ENCODE measurements around the gene FKBP2.

Gene FKBP2

GRCh38 chr11:64249563-64250414 lies 8.9 kb downstream of the FKBP2 start:
- no peak for DNase-seq (ENCODE audit: low read depth)

GRCh38 chr11:64250415-64251015 lies 9.6 kb downstream of the FKBP2 start:
- DNase-seq (ENCODE audit: low read depth) = no peak

GRCh38 chr11:64251016-64251752 lies 10.3 kb downstream of the FKBP2 start, which contains the start of gene PLCB3:
Gene PLCB3, plus strand, starts transcription at chr11:64251530. Its CDS starts 120 bp downstream, at chr11:64251650.
- DNase-seq (ENCODE audit: low read depth) = peak; percentile 51

GRCh38 chr11:64251753-64252002 lies 10.8 kb downstream of the FKBP2 start:
- no peak for DNase-seq (ENCODE audit: low read depth)

GRCh38 chr11:64252003-64252872 lies 11.3 kb downstream of the FKBP2 start:
- no peak for DNase-seq (ENCODE audit: low read depth)

GRCh38 chr11:64253043-64253442 lies 12.1 kb downstream of the FKBP2 start:
- no peak for DNase-seq (ENCODE audit: low read depth)

GRCh38 chr11:64253481-64253880 lies 12.6 kb downstream of the FKBP2 start:
- no peak for DNase-seq (ENCODE audit: low read depth)

- no peak for DNase-seq (ENCODE audit: low read depth)
Observed at GRCh38 chr11:64254326-64254725, 13.4 kb downstream of the FKBP2 start.

GRCh38 chr11:64255135-64256128 lies 14.5 kb downstream of the FKBP2 start:
- no peak for DNase-seq (ENCODE audit: low read depth)

- no peak for DNase-seq (ENCODE audit: low read depth)
Observed at GRCh38 chr11:64256300-64256699, 15.4 kb downstream of the FKBP2 start.

GRCh38 chr11:64258356-64258755 lies 17.5 kb downstream of the FKBP2 start:
- DNase-seq (ENCODE audit: low read depth) = no peak

- DNase-seq (ENCODE audit: low read depth) = no peak
Observed at GRCh38 chr11:64258946-64259532, 18.1 kb downstream of the FKBP2 start.

GRCh38 chr11:64259533-64260067 lies 18.7 kb downstream of the FKBP2 start:
- DNase-seq (ENCODE audit: low read depth) = no peak

- DNase-seq (ENCODE audit: low read depth) = no peak
Observed at GRCh38 chr11:64260147-64260708, 19.3 kb downstream of the FKBP2 start.

- no peak for DNase-seq (ENCODE audit: low read depth)
Observed at GRCh38 chr11:64261556-64262080, 20.7 kb downstream of the FKBP2 start.

- no peak for DNase-seq (ENCODE audit: low read depth)
Observed at GRCh38 chr11:64262271-64263002, 21.5 kb downstream of the FKBP2 start.

- DNase-seq (ENCODE audit: low read depth) = no peak
Observed at GRCh38 chr11:64263021-64263946, 22.4 kb downstream of the FKBP2 start.

- DNase-seq (ENCODE audit: low read depth) = no peak
Observed at GRCh38 chr11:64263947-64264317, 23.0 kb downstream of the FKBP2 start.

Measured in activated gamma-delta T cell treated with anti-CD3 and anti-CD28 coated beads, Interleukin-2, amount 50 U/mL, for 16 hours (primary cell).